Endodermal cell (in vitro differentiated cells): Measurements from ENCODE around the gene PSMF1. TPM values are rescaled to one million over a fixed set of nuclear protein-coding genes. Genes with fewer than 3 reads are reported as not detected.

Source experiments
- DNase-seq: peaks from one replicate; pipeline ENCODE4 v3.0.0-alpha.2; 2017
- H3K27ac ChIP-seq: 2 replicates; pipeline ENCODE4 v1.5.1; 2013; ENCODE audit warnings: mild to moderate bottlenecking, low read depth, low read length, moderate library complexity
- H3K27me3 ChIP-seq: 2 replicates; pipeline ENCODE4 v1.6.1; 2013; ENCODE audit warnings: mild to moderate bottlenecking, low read length, moderate library complexity; ENCODE audit not compliant: insufficient read depth, control insufficient read depth, poor library complexity, severe bottlenecking
- H3K36me3 ChIP-seq: 2 replicates; pipeline ENCODE4 v1.7.0; 2013; ENCODE audit warnings: mild to moderate bottlenecking, low read length, moderate library complexity; ENCODE audit not compliant: control insufficient read depth, insufficient read depth
- H3K4me1 ChIP-seq: one replicate; pipeline ENCODE4 v1.7.0; 2013; ENCODE audit warnings: low read length; ENCODE audit not compliant: control insufficient read depth, insufficient read depth
- H3K4me3 ChIP-seq: 2 replicates; pipeline ENCODE4 v1.5.1; 2013; ENCODE audit warnings: mild to moderate bottlenecking, low read length, moderate library complexity
- H3K9ac ChIP-seq: 2 replicates; pipeline ENCODE4 v1.6.1; 2013; ENCODE audit warnings: mild to moderate bottlenecking, low read length, moderate library complexity; ENCODE audit not compliant: poor library complexity, severe bottlenecking; ENCODE audit errors: extremely low read depth
- H3K9me3 ChIP-seq: 2 replicates; pipeline ENCODE4 v1.6.1; 2013; ENCODE audit warnings: mild to moderate bottlenecking, low read length, moderate library complexity; ENCODE audit not compliant: control insufficient read depth
- H3K27ac Mint-ChIP-seq: 2 replicates; pipeline ENCODE4 v1.8.0; 2020; ENCODE audit warnings: mixed read lengths
- H3K27me3 Mint-ChIP-seq: 2 replicates; pipeline ENCODE4 v1.8.0; 2021; ENCODE audit warnings: mild to moderate bottlenecking, mixed read lengths; ENCODE audit not compliant: insufficient read depth
- H3K36me3 Mint-ChIP-seq: 2 replicates; pipeline ENCODE4 v1.8.0; 2020; ENCODE audit warnings: low read depth, mixed read lengths
- H3K4me1 Mint-ChIP-seq: 2 replicates; pipeline ENCODE4 v1.8.0; 2020; ENCODE audit warnings: mixed read lengths
- H3K4me3 Mint-ChIP-seq: 2 replicates; pipeline ENCODE4 v1.8.0; 2020; ENCODE audit warnings: mild to moderate bottlenecking, moderate library complexity, mixed read lengths
- H3K9me3 Mint-ChIP-seq: 2 replicates; pipeline ENCODE4 v1.8.0; 2020; ENCODE audit warnings: mild to moderate bottlenecking, mixed read lengths
- WGBS, 2 experiments: methylation state at CpG; one replicate each; pipeline versions ENCODE4 v1.1.5 to v1.1.7; 2013; ENCODE audit warnings: missing lambda C conversion rate in 2 of 2, mixed read lengths in 1 of 2; ENCODE audit not compliant: insufficient coverage in 1 of 2, insufficient read length in 1 of 2; 5-methylcytosine and 5-hydroxymethylcytosine counted together
- total RNA-seq, 2 donors: library from RNA; stranded (reverse); fragmentation: NEBNext Ultra II Directional in 1 of 2; extraction: Animal tissue kit (Norgen Biotek cat#: 25700) in 1 of 2; gene quantifications; 2 replicates in 1 of 2; 3 replicates in 1 of 2; pipeline ENCODE4 v1.2.1, GENCODE V29; 2021
- TF ChIP-seq, protein P1 (sequence below): fragments of 200-600 bp; sonication (generic); conservative IDR thresholded peaks from 2 replicates; pipeline ENCODE4 v1.5.0; 2021; ENCODE audit warnings: antibody characterized with exemption, mild to moderate bottlenecking

PSMF1 gene
- total RNA-seq, 2 donors from 2014 or later: 72.5 to 84.7 TPM

GRCh38 chr20:1171461-1172093, 53.2 kb downstream of the PSMF1 start:
- H3K9me3 ChIP-seq: no peaks in the 10 kb centered on the region
- peaks cover 33% of the 10 kb centered on the region for H3K36me3 Mint-ChIP-seq
- H3K9ac ChIP-seq: no peak overlapping the region
- no peak overlapping the region for H3K4me3 Mint-ChIP-seq
- H3K4me3 ChIP-seq: no peak overlapping the region
- no peaks in the 10 kb centered on the region for H3K27me3 Mint-ChIP-seq
- no peak overlapping the region for H3K27ac Mint-ChIP-seq
- TF ChIP-seq, protein P1, sequence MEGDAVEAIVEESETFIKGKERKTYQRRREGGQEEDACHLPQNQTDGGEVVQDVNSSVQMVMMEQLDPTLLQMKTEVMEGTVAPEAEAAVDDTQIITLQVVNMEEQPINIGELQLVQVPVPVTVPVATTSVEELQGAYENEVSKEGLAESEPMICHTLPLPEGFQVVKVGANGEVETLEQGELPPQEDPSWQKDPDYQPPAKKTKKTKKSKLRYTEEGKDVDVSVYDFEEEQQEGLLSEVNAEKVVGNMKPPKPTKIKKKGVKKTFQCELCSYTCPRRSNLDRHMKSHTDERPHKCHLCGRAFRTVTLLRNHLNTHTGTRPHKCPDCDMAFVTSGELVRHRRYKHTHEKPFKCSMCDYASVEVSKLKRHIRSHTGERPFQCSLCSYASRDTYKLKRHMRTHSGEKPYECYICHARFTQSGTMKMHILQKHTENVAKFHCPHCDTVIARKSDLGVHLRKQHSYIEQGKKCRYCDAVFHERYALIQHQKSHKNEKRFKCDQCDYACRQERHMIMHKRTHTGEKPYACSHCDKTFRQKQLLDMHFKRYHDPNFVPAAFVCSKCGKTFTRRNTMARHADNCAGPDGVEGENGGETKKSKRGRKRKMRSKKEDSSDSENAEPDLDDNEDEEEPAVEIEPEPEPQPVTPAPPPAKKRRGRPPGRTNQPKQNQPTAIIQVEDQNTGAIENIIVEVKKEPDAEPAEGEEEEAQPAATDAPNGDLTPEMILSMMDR: no peak
- DNase-seq: peak; percentile 94
- peaks cover 52% of the 10 kb centered on the region for H3K36me3 ChIP-seq
- H3K27ac ChIP-seq: no peak overlapping the region
- H3K27me3 ChIP-seq: no peaks in the 10 kb centered on the region
- no peaks in the 10 kb centered on the region for H3K9me3 Mint-ChIP-seq
- no peaks in the 10 kb centered on the region for H3K4me1 ChIP-seq
- 49 to 58% methylated on average over 3 to 4 of the region's 4 CpGs for WGBS, 2 experiments
- H3K4me1 Mint-ChIP-seq: no peaks in the 10 kb centered on the region

- Mint-ChIP-seq H3K27me3 (no peaks in the 10 kb centered on the region), H3K9me3 (no peaks in the 10 kb centered on the region)
- no peak for DNase-seq
These were observed 55.3 kb downstream of the PSMF1 start for GRCh38 chr20:1173698-1174097.

GRCh38 chr20:1174787-1175186, 56.4 kb downstream of the PSMF1 start:
- Histone ChIP-seq H3K27me3 (no peaks in the 10 kb centered on the region), H3K9ac (no peak overlapping the region), H3K4me3 (no peak overlapping the region), H3K4me1 (no peaks in the 10 kb centered on the region), H3K9me3 (no peaks in the 10 kb centered on the region), H3K36me3 (peaks cover 21% of the 10 kb centered on the region), H3K27ac (no peak overlapping the region)
- no peak overlapping the region for H3K4me3 Mint-ChIP-seq
- H3K27ac Mint-ChIP-seq: no peak overlapping the region
- 96% methylated on average over 4 to 8 of the region's 8 CpGs for WGBS, 2 experiments
- no peaks in the 10 kb centered on the region for H3K9me3 Mint-ChIP-seq
- H3K4me1 Mint-ChIP-seq: no peaks in the 10 kb centered on the region
- peak; percentile 21 for DNase-seq
- TF ChIP-seq, protein P1: no peak
- no peaks in the 10 kb centered on the region for H3K27me3 Mint-ChIP-seq
- H3K36me3 Mint-ChIP-seq: peaks cover 5% of the 10 kb centered on the region

More at GRCh38 chr20:1173698-1174097, 55.3 kb downstream of the PSMF1 start:
- no peak overlapping the region for H3K4me3 ChIP-seq
- no peaks in the 10 kb centered on the region for H3K4me1 ChIP-seq
- H3K36me3 ChIP-seq: peaks cover 31% of the 10 kb centered on the region
- Mint-ChIP-seq H3K4me3 (no peak overlapping the region), H3K27ac (no peak overlapping the region), H3K4me1 (no peaks in the 10 kb centered on the region), H3K36me3 (peaks cover 13% of the 10 kb centered on the region)
- no peak overlapping the region for H3K27ac ChIP-seq
- no peaks in the 10 kb centered on the region for H3K9me3 ChIP-seq
- TF ChIP-seq, protein P1: no peak
- no peak overlapping the region for H3K9ac ChIP-seq
- WGBS, 2 experiments: 86 to 88% methylated on average over 1 to 4 of the region's 4 CpGs
- H3K27me3 ChIP-seq: no peaks in the 10 kb centered on the region
